ENCODE measurements around the gene TSEN2. TPM values are rescaled to one million over a fixed set of nuclear protein-coding genes. Genes with fewer than 3 reads are reported as not detected.

Gene TSEN2
- total and polyA plus RNA-seq, 2 of the 4 experiments (the other 2 are of a cell fraction), result 9.5 to 14.2 TPM

DNA sequence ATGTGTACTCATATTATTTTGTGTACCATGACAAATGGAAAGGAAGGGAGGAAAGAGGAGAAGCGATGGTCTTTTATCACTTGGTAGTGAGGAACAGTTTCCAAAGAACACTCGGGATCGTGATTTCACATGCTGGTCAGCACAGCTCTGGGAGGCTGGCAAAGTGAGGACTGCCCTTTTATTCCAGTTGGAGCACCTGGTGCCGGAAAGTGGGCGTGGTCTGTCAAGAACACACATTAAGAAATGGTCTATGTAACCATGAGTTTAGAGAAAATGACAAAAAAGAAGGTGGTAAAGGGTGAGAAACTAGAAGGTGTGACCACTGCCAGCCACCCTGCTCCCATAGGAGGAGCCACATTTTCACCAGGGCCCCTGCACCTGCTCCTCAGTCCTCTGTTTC lies 7.0 kb upstream of the TSEN2 start:
- 92% methylated on average over 5 of the region's 5 CpGs; no CpG with 5 or more reads in 1 of the 2 experiments for WGBS, 2 experiments (ENCODE audit: extremely low coverage in 2 of 2, insufficient read length in 1 of 2)
- Histone ChIP-seq H3K4me3 (ENCODE audit: insufficient read depth, low read depth, low read length) (no peak overlapping the region), H3K79me1 (ENCODE audit: low read depth in 1 of 2, low read length in 2 of 2) (no peaks in the 10 kb centered on the region), H4K91ac (ENCODE audit: insufficient read depth, low read depth, low read length) (peak overlapping the region; percentile 83; the same call in 1 of the 2 replicates), H2BK120ac (ENCODE audit: low read depth, low read length) (peak overlapping the region; percentile 93), H2BK15ac (ENCODE audit: low read depth, low read length) (peak overlapping the region; percentile 17; the same call in 1 of the 3 replicates), H3K9me1 (ENCODE audit: insufficient read depth, low read length) (peaks cover 8% of the 10 kb centered on the region; the same call in 1 of the 2 replicates), H3K9ac (ENCODE audit: low read depth, low read length) (no peak overlapping the region), H3K9me3 (ENCODE audit: control insufficient read depth, insufficient read depth, low read length) (no peaks in the 10 kb centered on the region), H4K20me1 (ENCODE audit: insufficient read depth, low read length) (no peaks in the 10 kb centered on the region), H3K56ac (ENCODE audit: extremely low read depth, insufficient read depth, low read length) (no peak overlapping the region; the same call in 1 of the 2 replicates), H3K14ac (replicated peaks; ENCODE audit: low read depth, low read length) (peak overlapping the region; percentile 75; the same call in 1 of the 2 replicates), H4K5ac (ENCODE audit: low read depth, low read length) (no peak overlapping the region; the same call in 1 of the 2 replicates), H3K36me3 (ENCODE audit: control insufficient read depth, insufficient read depth, low read length) (no peaks in the 10 kb centered on the region), H3K18ac (ENCODE audit: low read depth, low read length) (no peak overlapping the region), H2AK9ac (replicated peaks; ENCODE audit: low read depth, low read length, poor library complexity) (peak overlapping the region; percentile 33), H2AK5ac (ENCODE audit: low read depth, low read length) (peak overlapping the region; percentile 36), H3K4me2 (ENCODE audit: low read depth, low read length) (no peak overlapping the region), H2BK5ac (ENCODE audit: low read depth, low read length, poor library complexity, severe bottlenecking) (no peak overlapping the region), H3K4me1 (ENCODE audit: control insufficient read depth, insufficient read depth, low read length) (peaks cover 8% of the 10 kb centered on the region), H2BK20ac (ENCODE audit: low read depth, low read length) (peak overlapping the region; percentile 90), H2AFZ (replicated peaks; ENCODE audit: low read length, poor library complexity) (peak overlapping the region; percentile 41), H3K4ac (ENCODE audit: low read depth, low read length) (peak overlapping the region; percentile 65), H3K23ac (ENCODE audit: low read depth, low read length) (no peak overlapping the region), H4K8ac (ENCODE audit: low read depth in 2 of 2, low read length in 2 of 2) (peak overlapping the region in 1 of 2 experiments; percentile 35; a peak in 2 of 4 replicates), H3K27me3 (ENCODE audit: control insufficient read depth, insufficient read depth, low read length) (no peaks in the 10 kb centered on the region), H3K27ac (ENCODE audit: insufficient read depth, low read length) (no peak overlapping the region)
- TF ChIP-seq CTCF (conservative IDR thresholded peaks at IDR 0.05; ENCODE audit: low read depth, low read length), result no peak
- TF ChIP-seq BHLHE40 (IDR thresholded peaks at IDR 0.05; ENCODE audit: low read depth, low read length), result no peak
- TF ChIP-seq, protein P1, sequence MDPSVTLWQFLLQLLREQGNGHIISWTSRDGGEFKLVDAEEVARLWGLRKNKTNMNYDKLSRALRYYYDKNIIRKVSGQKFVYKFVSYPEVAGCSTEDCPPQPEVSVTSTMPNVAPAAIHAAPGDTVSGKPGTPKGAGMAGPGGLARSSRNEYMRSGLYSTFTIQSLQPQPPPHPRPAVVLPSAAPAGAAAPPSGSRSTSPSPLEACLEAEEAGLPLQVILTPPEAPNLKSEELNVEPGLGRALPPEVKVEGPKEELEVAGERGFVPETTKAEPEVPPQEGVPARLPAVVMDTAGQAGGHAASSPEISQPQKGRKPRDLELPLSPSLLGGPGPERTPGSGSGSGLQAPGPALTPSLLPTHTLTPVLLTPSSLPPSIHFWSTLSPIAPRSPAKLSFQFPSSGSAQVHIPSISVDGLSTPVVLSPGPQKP (IDR thresholded peaks at IDR 0.05; ENCODE audit: borderline replicate concordance, low read depth, low read length), result no peak
- no peak for TF ChIP-seq MAFK (IDR thresholded peaks at IDR 0.05; ENCODE audit: low read depth, low read length)
- no peak for TF ChIP-seq CHD1 (IDR thresholded peaks at IDR 0.05; ENCODE audit: low read depth, low read length)
- ChIA-PET POLR2A (ENCODE audit: unreplicated experiment) (no interaction called here), CTCF (interaction anchor here (1.2 kb wide), 1 partner anchor 342 kb away, joined by 5 read pairs; no protein-coding TSS in a partner anchor)
- no TSS peak for BruUV-seq (replicated peaks)
- ATAC-seq (ENCODE audit: low read depth) (no peak), DNase-seq (no peak)
- intact Hi-C loops (cut with micrococcal nuclease) (loop anchor here (5.0 kb wide), 1 partner anchor 285 kb away; no protein-coding TSS in a partner anchor), in situ Hi-C loops (cut with MboI; ENCODE audit: low sequenced_read_pairs) (loop anchor here (5.0 to 10.0 kb wide), 2 partner anchors 302 to 340 kb away; no protein-coding TSS in a partner anchor), dilution Hi-C loops (cut with HindIII; ENCODE audit: low sequenced_read_pairs, unreplicated experiment) (no loop called here)

Measured in IMR-90 (cell line).